Mesothelial cell of epicardium (in vitro differentiated cells): ENCODE measurements around the gene MAMDC2. TPM values are rescaled to one million over a fixed set of nuclear protein-coding genes. Genes with fewer than 3 reads are reported as not detected.

ENCODE experiments used
- DNase-seq, 2 experiments: peaks; one replicate each; pipeline ENCODE4 v3.0.0; 2021; ENCODE audit warnings: low spot score in 2 of 2; ENCODE audit not compliant: unreplicated experiment in 2 of 2
- H3K27ac Mint-ChIP-seq: 2 replicates; pipeline ENCODE4 v1.8.0; 2021; ENCODE audit warnings: mixed read lengths
- H3K27me3 Mint-ChIP-seq: 2 replicates; pipeline ENCODE4 v1.8.0; 2021; ENCODE audit warnings: low read depth, mixed read lengths
- H3K36me3 Mint-ChIP-seq: 2 replicates; pipeline ENCODE4 v1.8.0; 2021; ENCODE audit warnings: mixed read lengths
- H3K4me1 Mint-ChIP-seq: 2 replicates; pipeline ENCODE4 v1.8.0; 2021; ENCODE audit warnings: mixed read lengths
- H3K4me3 Mint-ChIP-seq: 2 replicates; pipeline ENCODE4 v1.8.0; 2021; ENCODE audit warnings: mild to moderate bottlenecking, moderate library complexity, mixed read lengths
- H3K9me3 Mint-ChIP-seq: 2 replicates; pipeline ENCODE4 v1.8.0; 2021; ENCODE audit warnings: mixed read lengths
- CTCF ChIP-seq: fragments of 200-600 bp; sonication (generic); IDR thresholded peaks from one replicate; pipeline ENCODE4 v1.5.0; 2021; ENCODE audit warnings: antibody characterized with exemption; ENCODE audit not compliant: unreplicated experiment
- total RNA-seq: library from RNA; stranded (reverse); gene quantifications from 3 replicates; pipeline ENCODE4 v1.2.1, GENCODE V29; 2021

MAMDC2 gene
- total RNA-seq, 1 donor from 2014 or later: 0.49 TPM

DNA sequence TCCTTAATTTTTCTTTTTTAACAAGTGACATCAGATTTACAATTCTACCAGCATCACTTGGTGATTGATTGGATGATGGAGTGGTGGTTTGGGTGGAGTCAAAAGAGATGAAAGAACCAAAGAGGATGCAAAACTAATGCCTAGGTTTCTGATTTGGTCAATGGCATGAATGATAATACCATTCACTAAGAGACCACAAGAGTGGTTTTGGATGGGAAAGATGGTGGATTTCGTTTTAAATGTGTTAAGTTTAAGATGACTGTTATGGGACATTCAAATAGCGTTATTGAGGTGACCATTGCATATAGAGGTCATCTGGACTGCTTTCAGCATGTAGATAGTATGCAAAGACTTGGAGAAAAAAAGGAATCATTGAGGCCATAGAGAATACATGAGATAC is 218.7 kb downstream of the MAMDC2 start:
- Mint-ChIP-seq H3K4me3 (no peak overlapping the region), H3K27ac (peak overlapping the region; percentile 98)
- TF ChIP-seq CTCF: no peak

GRCh38 chr9:70262948-70263347 is 219.3 kb downstream of the MAMDC2 start:
- Mint-ChIP-seq H3K27ac (no peak overlapping the region), H3K9me3 (no peaks in the 10 kb centered on the region), H3K4me3 (no peak overlapping the region), H3K36me3 (peaks cover 27% of the 10 kb centered on the region), H3K27me3 (no peaks in the 10 kb centered on the region), H3K4me1 (peaks cover 44% of the 10 kb centered on the region)
- no peak for DNase-seq
- TF ChIP-seq CTCF: no peak

More for the DNA sequence above, 218.7 kb downstream of the MAMDC2 start:
- DNase-seq: no peak
- Mint-ChIP-seq H3K4me1 (peaks cover 50% of the 10 kb centered on the region), H3K27me3 (no peaks in the 10 kb centered on the region), H3K36me3 (peaks cover 23% of the 10 kb centered on the region), H3K9me3 (no peaks in the 10 kb centered on the region)

GRCh38 chr9:70263421-70263820 is 219.8 kb downstream of the MAMDC2 start:
- Mint-ChIP-seq H3K27me3 (no peaks in the 10 kb centered on the region), H3K4me3 (no peak overlapping the region), H3K9me3 (no peaks in the 10 kb centered on the region), H3K4me1 (peaks cover 39% of the 10 kb centered on the region), H3K27ac (no peak overlapping the region), H3K36me3 (peaks cover 27% of the 10 kb centered on the region)
- no peak for DNase-seq
- TF ChIP-seq CTCF: no peak

Other genes with a start within 250 kb of the MAMDC2 start
- not detected in 3 replicates for gene CFAP95, start 223.0 kb upstream of the MAMDC2 start, total RNA-seq
- gene SMC5, start 215.1 kb downstream of the MAMDC2 start, total RNA-seq: 48.9 to 56.2 TPM (median 49.3 TPM) in 3 replicates